ENCODE results near the gene BNC2. TPM values are rescaled to one million over a fixed set of nuclear protein-coding genes. Genes with fewer than 3 reads are reported as not detected.

Gene BNC2
- total and polyA plus RNA-seq, 2 donors (not counting 1 experiment from before 2014, with no cell fraction given), result 34.7 to 39.1 TPM

DNA sequence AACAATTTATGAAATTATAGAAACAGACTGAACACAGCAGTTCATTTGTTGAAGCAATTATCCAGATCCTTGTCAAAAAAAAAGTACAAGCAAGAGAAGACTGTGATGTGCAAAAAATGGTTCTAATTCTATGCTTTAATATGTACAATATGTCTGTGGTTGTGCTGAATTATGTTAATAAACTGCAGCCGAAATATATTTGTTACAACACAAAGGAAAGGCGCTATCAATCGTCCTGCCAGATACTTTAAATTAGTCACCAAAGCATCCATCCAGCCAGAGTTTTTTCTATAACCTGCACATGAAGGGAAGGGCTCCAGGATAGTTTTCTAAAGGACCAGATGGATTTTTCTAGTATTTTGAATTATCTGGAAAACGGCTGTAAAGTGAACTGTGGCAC lies 259.5 kb downstream of the BNC2 start:
- Histone ChIP-seq H3K4me1 (ENCODE audit: control insufficient read depth, extremely low read depth, insufficient read depth, low read length) (peaks cover 14% of the 10 kb centered on the region), H3K4me2 (ENCODE audit: extremely low read depth, insufficient read depth, low read length) (no peak overlapping the region), H3K27ac (ENCODE audit: insufficient read depth, low read length) (no peak overlapping the region), H3K9me3 (ENCODE audit: control insufficient read depth, insufficient read depth, low read depth, low read length) (no peaks in the 10 kb centered on the region), H3K79me2 (ENCODE audit: control insufficient read depth, insufficient read depth, low read length) (peaks cover 4% of the 10 kb centered on the region), H3K4me3 (replicated peaks in 1 of 4; ENCODE audit: control extremely low read depth in 1 of 4, insufficient read depth in 1 of 4, low read depth in 3 of 4, low read length in 4 of 4) (no peak overlapping the region), H2AFZ (ENCODE audit: low read length) (no peak overlapping the region), H4K20me1 (ENCODE audit: control insufficient read depth, extremely low read depth, insufficient read depth, low read length) (no peaks in the 10 kb centered on the region), H3K36me3 (ENCODE audit: control insufficient read depth, insufficient read depth, low read length) (no peaks in the 10 kb centered on the region), H3K9ac (ENCODE audit: insufficient read depth, low read length) (no peak overlapping the region), H3K27me3 (ENCODE audit: control insufficient read depth, insufficient read depth, low read length) (no peaks in the 10 kb centered on the region)
- peak; percentile 37 to 65 for DNase-seq (ENCODE audit: low read depth in 2 of 2)
- TF ChIP-seq, protein P1, sequence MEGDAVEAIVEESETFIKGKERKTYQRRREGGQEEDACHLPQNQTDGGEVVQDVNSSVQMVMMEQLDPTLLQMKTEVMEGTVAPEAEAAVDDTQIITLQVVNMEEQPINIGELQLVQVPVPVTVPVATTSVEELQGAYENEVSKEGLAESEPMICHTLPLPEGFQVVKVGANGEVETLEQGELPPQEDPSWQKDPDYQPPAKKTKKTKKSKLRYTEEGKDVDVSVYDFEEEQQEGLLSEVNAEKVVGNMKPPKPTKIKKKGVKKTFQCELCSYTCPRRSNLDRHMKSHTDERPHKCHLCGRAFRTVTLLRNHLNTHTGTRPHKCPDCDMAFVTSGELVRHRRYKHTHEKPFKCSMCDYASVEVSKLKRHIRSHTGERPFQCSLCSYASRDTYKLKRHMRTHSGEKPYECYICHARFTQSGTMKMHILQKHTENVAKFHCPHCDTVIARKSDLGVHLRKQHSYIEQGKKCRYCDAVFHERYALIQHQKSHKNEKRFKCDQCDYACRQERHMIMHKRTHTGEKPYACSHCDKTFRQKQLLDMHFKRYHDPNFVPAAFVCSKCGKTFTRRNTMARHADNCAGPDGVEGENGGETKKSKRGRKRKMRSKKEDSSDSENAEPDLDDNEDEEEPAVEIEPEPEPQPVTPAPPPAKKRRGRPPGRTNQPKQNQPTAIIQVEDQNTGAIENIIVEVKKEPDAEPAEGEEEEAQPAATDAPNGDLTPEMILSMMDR (conservative IDR thresholded peaks at IDR 0.05 in 1 of 2, IDR thresholded peaks at IDR 0.05 in 1 of 2; ENCODE audit: low read depth in 1 of 2, low read length in 2 of 2), result no peak
- TF ChIP-seq EZH2 (IDR thresholded peaks at IDR 0.05; ENCODE audit: low read length, missing control alignments), result no peak

DNA sequence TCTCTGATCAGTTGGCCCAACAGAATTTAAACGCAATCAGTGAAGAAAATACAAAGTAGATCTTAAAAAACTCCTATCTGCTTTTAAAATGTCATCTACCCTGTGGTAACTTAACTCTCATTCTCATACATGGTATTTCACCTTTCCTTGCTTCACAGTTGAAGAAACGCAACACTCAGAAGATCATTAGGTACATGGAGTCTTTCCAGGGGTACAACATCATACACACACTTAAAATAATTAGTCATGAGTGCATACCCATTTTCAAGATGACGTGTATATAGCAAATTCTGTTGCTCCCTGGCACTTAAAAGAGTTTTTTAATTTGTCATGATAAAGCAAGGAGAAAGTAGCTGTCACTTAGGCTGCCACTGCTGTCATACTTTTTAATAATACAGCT lies 259.9 kb downstream of the BNC2 start:
- Histone ChIP-seq H3K9me3 (ENCODE audit: control insufficient read depth, insufficient read depth, low read depth, low read length) (no peaks in the 10 kb centered on the region), H2AFZ (ENCODE audit: low read length) (no peak overlapping the region), H3K4me2 (ENCODE audit: extremely low read depth, insufficient read depth, low read length) (no peak overlapping the region), H3K79me2 (ENCODE audit: control insufficient read depth, insufficient read depth, low read length) (peaks cover 4% of the 10 kb centered on the region), H4K20me1 (ENCODE audit: control insufficient read depth, extremely low read depth, insufficient read depth, low read length) (no peaks in the 10 kb centered on the region), H3K9ac (ENCODE audit: insufficient read depth, low read length) (no peak overlapping the region), H3K27me3 (ENCODE audit: control insufficient read depth, insufficient read depth, low read length) (no peaks in the 10 kb centered on the region), H3K4me3 (replicated peaks in 1 of 4; ENCODE audit: control extremely low read depth in 1 of 4, insufficient read depth in 1 of 4, low read depth in 3 of 4, low read length in 4 of 4) (no peak overlapping the region), H3K36me3 (ENCODE audit: control insufficient read depth, insufficient read depth, low read length) (no peaks in the 10 kb centered on the region), H3K4me1 (ENCODE audit: control insufficient read depth, extremely low read depth, insufficient read depth, low read length) (peaks cover 14% of the 10 kb centered on the region), H3K27ac (ENCODE audit: insufficient read depth, low read length) (no peak overlapping the region)
- TF ChIP-seq, protein P1 (conservative IDR thresholded peaks at IDR 0.05 in 1 of 2, IDR thresholded peaks at IDR 0.05 in 1 of 2; ENCODE audit: low read depth in 1 of 2, low read length in 2 of 2), result no peak
- TF ChIP-seq EZH2 (IDR thresholded peaks at IDR 0.05; ENCODE audit: low read length, missing control alignments), result no peak
- DNase-seq (ENCODE audit: low read depth in 2 of 2), result no peak

DNA sequence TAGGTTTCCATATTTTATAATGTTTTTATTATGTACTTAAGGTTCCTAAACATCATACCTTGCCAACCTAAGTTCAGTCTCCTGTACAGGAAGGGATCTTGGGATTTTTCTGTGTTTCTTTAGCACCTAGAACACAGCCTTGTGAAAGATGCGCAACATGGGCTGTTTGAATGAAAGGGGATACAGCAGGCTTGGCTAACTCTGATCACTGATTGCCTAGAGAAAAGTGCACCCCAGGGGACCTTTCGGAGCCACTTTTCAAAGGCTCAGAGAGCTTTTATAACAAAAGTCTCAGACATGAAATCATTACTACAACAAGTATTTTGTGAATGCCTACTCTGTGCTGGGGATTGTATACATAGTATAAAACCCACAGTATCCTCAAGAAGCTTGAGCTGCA lies 261.6 kb downstream of the BNC2 start:
- TF ChIP-seq, protein P1 (conservative IDR thresholded peaks at IDR 0.05 in 1 of 2, IDR thresholded peaks at IDR 0.05 in 1 of 2; ENCODE audit: low read depth in 1 of 2, low read length in 2 of 2), result no peak
- no peak for TF ChIP-seq EZH2 (IDR thresholded peaks at IDR 0.05; ENCODE audit: low read length, missing control alignments)

More for the DNA sequence above, 261.6 kb downstream of the BNC2 start:
- Histone ChIP-seq H3K9ac (ENCODE audit: insufficient read depth, low read length) (no peak overlapping the region), H3K27ac (ENCODE audit: insufficient read depth, low read length) (no peak overlapping the region), H3K36me3 (ENCODE audit: control insufficient read depth, insufficient read depth, low read length) (no peaks in the 10 kb centered on the region), H3K79me2 (ENCODE audit: control insufficient read depth, insufficient read depth, low read length) (peaks cover 2% of the 10 kb centered on the region), H2AFZ (ENCODE audit: low read length) (no peak overlapping the region), H3K9me3 (ENCODE audit: control insufficient read depth, insufficient read depth, low read depth, low read length) (no peaks in the 10 kb centered on the region), H4K20me1 (ENCODE audit: control insufficient read depth, extremely low read depth, insufficient read depth, low read length) (no peaks in the 10 kb centered on the region), H3K4me1 (ENCODE audit: control insufficient read depth, extremely low read depth, insufficient read depth, low read length) (peaks cover 14% of the 10 kb centered on the region), H3K27me3 (ENCODE audit: control insufficient read depth, insufficient read depth, low read length) (no peaks in the 10 kb centered on the region), H3K4me2 (ENCODE audit: extremely low read depth, insufficient read depth, low read length) (no peak overlapping the region), H3K4me3 (replicated peaks in 1 of 4; ENCODE audit: control extremely low read depth in 1 of 4, insufficient read depth in 1 of 4, low read depth in 3 of 4, low read length in 4 of 4) (no peak overlapping the region)
- no peak for DNase-seq (ENCODE audit: low read depth in 2 of 2)

All from fibroblast of lung (primary cell).